ENCODE data around the gene GDPD3.

Gene GDPD3

DNA sequence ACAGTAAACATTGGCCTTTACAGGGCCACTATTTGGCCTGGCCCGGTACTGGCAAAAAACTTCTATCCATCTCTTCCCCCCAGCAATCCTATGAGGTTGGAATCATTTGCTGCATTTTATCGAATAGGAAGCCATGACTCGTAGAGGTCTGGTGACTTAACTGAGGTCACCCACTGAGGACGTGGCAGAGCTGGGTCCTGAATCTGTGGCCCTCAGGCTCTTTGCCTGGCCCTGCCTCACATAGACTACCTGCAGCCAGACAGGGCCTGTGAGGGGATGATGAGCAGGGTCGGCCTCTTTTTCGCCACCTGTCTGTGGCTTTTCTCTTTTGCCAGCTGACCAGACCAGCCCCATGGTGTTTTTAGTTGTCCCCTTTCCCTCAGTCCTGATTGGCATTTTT, 35.7 kb downstream of the GDPD3 start:
- peak overlapping the region; percentile 38 to 86 for H3K9ac ChIP-seq (ENCODE audit: low read depth in 1 of 2, low read length in 2 of 2)
- peaks cover 26 to 29% of the 10 kb centered on the region in 2 donors for H3K4me1 ChIP-seq (ENCODE audit: control insufficient read depth in 1 of 2, insufficient read depth in 2 of 2, low read length in 2 of 2)
- peaks cover 16 to 45% of the 10 kb centered on the region in 2 donors for H3K36me3 ChIP-seq (ENCODE audit: control insufficient read depth in 1 of 2, insufficient read depth in 2 of 2, low read length in 2 of 2)
- H3K27me3 ChIP-seq (ENCODE audit: control insufficient read depth in 1 of 2, insufficient read depth in 2 of 2, low read length in 2 of 2): no peaks in the 10 kb centered on the region
- H3K4me3 ChIP-seq (ENCODE audit: low read depth in 1 of 2, low read length in 2 of 2): peak overlapping the region; percentile 76 to 94
- no peak overlapping the region for H3K27ac ChIP-seq (ENCODE audit: low read depth, low read length)
- H3K9me3 ChIP-seq (ENCODE audit: control insufficient read depth in 1 of 2, low read length in 2 of 2): no peaks in the 10 kb centered on the region

DNA sequence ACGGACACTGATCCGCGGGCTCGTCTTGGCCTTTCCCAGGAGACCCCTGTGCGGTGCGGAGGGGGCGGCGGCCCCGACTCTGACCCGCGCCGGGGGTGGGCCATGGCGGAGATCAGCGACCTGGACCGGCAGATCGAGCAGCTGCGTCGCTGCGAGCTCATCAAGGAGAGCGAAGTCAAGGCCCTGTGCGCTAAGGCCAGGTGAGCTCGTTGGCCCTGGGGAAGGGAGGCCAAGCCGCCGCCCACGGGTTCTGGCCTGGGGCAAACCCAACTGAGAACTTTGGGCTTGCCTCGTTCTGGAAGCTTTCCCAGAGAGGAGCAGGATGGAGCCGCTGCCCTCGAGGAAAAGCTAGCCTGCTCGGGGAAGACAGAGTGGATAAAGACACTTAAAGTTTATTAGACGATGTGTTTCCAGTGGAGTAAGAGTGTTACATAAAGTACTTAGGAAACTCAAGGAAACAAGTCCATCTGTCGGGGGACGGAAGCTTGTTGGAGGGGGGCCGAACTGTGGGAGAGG, 37.0 kb downstream of the GDPD3 start:
- H3K9me3 ChIP-seq (ENCODE audit: control insufficient read depth in 1 of 2, low read length in 2 of 2): no peaks in the 10 kb centered on the region
- H3K27me3 ChIP-seq (ENCODE audit: control insufficient read depth in 1 of 2, insufficient read depth in 2 of 2, low read length in 2 of 2): no peaks in the 10 kb centered on the region
- H3K36me3 ChIP-seq (ENCODE audit: control insufficient read depth in 1 of 2, insufficient read depth in 2 of 2, low read length in 2 of 2): peaks cover 16 to 47% of the 10 kb centered on the region in 2 donors
- peak overlapping the region; percentile 83 for H3K27ac ChIP-seq (ENCODE audit: low read depth, low read length)
- peak overlapping the region; percentile 76 to 94 for H3K4me3 ChIP-seq (ENCODE audit: low read depth in 1 of 2, low read length in 2 of 2)
- H3K4me1 ChIP-seq (ENCODE audit: control insufficient read depth in 1 of 2, insufficient read depth in 2 of 2, low read length in 2 of 2): peaks cover 26 to 29% of the 10 kb centered on the region in 2 donors
- peak overlapping the region; percentile 86 to 94 for H3K9ac ChIP-seq (ENCODE audit: low read depth in 1 of 2, low read length in 2 of 2)

DNA sequence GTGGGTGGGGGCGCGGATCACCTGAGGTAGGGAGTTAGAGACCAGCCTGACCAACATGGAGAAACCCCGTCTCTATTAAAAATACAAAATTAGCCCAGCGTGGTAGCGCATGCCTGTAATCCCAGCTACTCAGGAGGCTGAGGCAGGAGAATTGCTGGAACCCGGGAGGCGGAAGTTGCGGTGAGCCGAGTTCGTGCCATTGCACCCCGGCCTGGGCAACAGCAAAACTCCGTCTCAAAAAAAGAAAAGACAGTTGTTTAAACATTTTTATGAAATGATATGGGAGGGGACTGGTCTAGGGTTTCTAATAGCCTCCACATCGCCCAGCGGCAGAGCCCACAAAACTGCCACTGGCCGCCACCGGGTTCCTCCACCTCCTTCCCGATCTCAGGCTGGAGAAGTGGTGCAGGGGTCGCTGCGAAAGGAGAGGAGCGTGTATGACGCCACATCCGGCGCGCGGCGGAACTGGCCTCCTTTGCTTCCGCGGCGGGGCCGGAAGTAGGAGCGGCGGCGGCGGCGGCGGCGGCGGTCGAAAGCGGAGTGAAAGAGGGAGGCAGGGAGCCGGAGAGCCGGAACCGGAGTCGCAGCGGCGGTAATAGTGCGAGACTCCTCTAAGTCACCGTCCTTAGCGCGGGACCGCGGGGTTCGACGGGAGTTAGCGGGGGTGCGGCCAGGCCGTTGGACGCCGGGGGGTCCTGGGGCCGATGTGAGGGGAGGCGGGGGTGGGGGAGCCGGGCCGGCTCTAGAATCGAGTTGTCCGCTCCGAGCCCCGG, 37.6 kb downstream of the GDPD3 start, which contains the start of gene PPP4C:
PPP4C (plus strand) TSS at position 492 of the 773 bp plus-strand sequence. CDS start 384 bp downstream, outside the sequence.
- Histone ChIP-seq H3K36me3 (ENCODE audit: control insufficient read depth in 1 of 2, insufficient read depth in 2 of 2, low read length in 2 of 2) (peaks cover 17 to 47% of the 10 kb centered on the region in 2 donors), H3K4me1 (ENCODE audit: control insufficient read depth in 1 of 2, insufficient read depth in 2 of 2, low read length in 2 of 2) (peaks cover 22 to 29% of the 10 kb centered on the region in 2 donors), H3K9ac (ENCODE audit: low read depth in 1 of 2, low read length in 2 of 2) (peak within 1 kb of the TSS; percentile 86 to 94), H3K27me3 (ENCODE audit: control insufficient read depth in 1 of 2, insufficient read depth in 2 of 2, low read length in 2 of 2) (no peaks in the 10 kb centered on the region), H3K4me3 (ENCODE audit: low read depth in 1 of 2, low read length in 2 of 2) (peak within 1 kb of the TSS; percentile 76 to 94), H3K9me3 (ENCODE audit: control insufficient read depth in 1 of 2, low read length in 2 of 2) (no peaks in the 10 kb centered on the region), H3K27ac (ENCODE audit: low read depth, low read length) (peak within 1 kb of the TSS; percentile 83)

DNA sequence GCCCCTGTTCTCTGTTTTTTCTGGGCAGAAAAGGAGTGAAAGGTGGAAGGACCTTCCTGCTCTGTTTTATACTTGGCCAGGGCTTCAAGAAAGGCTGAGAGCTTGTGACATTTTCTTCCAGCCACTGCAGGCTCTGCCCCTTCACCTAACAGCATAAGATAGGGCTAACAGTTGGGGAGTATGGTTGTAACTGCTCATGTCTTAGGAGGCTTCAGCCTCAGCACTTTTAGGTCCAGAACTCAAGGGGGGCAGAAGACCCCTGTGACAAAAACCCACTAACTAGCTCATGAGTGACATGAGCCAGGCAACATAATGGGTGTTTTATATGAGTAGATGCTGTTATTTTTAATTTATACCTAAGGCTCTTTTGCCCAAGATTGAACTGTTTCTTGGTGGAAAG, 42.8 kb downstream of the GDPD3 start:
- Histone ChIP-seq H3K4me3 (ENCODE audit: low read depth in 1 of 2, low read length in 2 of 2) (no peak overlapping the region), H3K27ac (ENCODE audit: low read depth, low read length) (no peak overlapping the region), H3K4me1 (ENCODE audit: control insufficient read depth in 1 of 2, insufficient read depth in 2 of 2, low read length in 2 of 2) (peaks cover 22 to 27% of the 10 kb centered on the region in 2 donors), H3K9ac (ENCODE audit: low read depth in 1 of 2, low read length in 2 of 2) (no peak overlapping the region), H3K9me3 (ENCODE audit: control insufficient read depth in 1 of 2, low read length in 2 of 2) (no peaks in the 10 kb centered on the region), H3K36me3 (ENCODE audit: control insufficient read depth in 1 of 2, insufficient read depth in 2 of 2, low read length in 2 of 2) (peaks cover 33 to 55% of the 10 kb centered on the region in 2 donors), H3K27me3 (ENCODE audit: control insufficient read depth in 1 of 2, insufficient read depth in 2 of 2, low read length in 2 of 2) (no peaks in the 10 kb centered on the region)

DNA sequence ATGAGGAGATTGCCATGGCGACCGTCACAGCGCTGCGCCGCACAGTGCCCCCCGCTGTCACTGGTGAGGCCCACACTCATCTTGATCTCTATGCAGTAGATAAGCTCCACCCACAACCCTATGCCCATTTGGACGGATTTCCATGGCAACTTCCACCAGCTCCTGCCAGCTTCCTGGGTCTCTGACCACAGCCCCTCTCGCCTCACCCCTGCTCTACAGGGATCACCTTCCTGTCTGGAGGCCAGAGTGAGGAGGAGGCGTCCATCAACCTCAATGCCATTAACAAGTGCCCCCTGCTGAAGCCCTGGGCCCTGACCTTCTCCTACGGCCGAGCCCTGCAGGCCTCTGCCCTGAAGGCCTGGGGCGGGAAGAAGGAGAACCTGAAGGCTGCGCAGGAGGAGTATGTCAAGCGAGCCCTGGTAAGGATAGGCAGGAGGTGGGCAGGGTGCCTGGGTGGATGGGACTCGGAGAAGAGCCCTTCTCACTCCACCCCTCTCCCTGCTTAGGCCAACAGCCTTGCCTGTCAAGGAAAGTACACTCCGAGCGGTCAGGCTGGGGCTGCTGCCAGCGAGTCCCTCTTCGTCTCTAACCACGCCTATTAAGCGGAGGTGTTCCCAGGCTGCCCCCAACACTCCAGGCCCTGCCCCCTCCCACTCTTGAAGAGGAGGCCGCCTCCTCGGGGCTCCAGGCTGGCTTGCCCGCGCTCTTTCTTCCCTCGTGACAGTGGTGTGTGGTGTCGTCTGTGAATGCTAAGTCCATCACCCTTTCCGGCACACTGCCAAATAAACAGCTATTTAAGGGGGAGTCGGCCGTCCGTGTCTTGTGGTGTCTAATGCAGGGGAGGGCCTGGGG, 43.5 kb downstream of the GDPD3 start:
- peaks cover 22 to 27% of the 10 kb centered on the region in 2 donors for H3K4me1 ChIP-seq (ENCODE audit: control insufficient read depth in 1 of 2, insufficient read depth in 2 of 2, low read length in 2 of 2)
- no peak overlapping the region for H3K4me3 ChIP-seq (ENCODE audit: low read depth in 1 of 2, low read length in 2 of 2)

DNA sequence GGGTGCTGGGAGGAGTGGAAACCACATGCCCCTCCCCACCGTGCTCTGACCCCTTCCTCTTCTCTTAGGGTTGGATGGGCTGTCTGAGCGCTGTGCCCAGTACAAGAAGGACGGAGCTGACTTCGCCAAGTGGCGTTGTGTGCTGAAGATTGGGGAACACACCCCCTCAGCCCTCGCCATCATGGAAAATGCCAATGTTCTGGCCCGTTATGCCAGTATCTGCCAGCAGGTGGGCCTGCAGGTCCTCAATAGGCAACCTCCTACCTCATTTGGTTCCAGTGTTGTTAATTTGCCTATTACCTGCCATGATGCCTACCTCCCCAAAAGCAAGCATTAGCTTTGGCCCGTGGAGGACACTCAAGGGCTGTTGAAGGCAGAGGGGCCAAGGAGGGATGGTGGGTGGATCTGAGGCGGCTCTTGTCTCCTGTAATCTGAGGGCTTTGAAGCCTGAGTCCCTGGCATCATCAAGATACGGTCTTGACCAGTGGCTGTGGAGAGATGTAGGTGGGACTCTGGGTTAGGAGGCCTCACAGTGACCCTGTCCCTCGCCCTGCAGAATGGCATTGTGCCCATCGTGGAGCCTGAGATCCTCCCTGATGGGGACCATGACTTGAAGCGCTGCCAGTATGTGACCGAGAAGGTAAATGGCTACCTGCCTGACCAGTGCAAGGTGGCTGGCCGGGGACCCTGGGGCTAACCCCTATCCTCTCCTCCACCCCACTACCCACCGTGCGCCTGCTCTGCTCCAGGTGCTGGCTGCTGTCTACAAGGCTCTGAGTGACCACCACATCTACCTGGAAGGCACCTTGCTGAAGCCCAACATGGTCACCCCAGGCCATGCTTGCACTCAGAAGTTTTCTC, 44.4 kb downstream of the GDPD3 start:
- no peak overlapping the region for H3K27ac ChIP-seq (ENCODE audit: low read depth, low read length)
- H3K27me3 ChIP-seq (ENCODE audit: control insufficient read depth in 1 of 2, insufficient read depth in 2 of 2, low read length in 2 of 2): no peaks in the 10 kb centered on the region
- H3K4me3 ChIP-seq (ENCODE audit: low read depth in 1 of 2, low read length in 2 of 2): no peak overlapping the region
- no peak overlapping the region for H3K9ac ChIP-seq (ENCODE audit: low read depth in 1 of 2, low read length in 2 of 2)
- peaks cover 28 to 33% of the 10 kb centered on the region in 2 donors for H3K4me1 ChIP-seq (ENCODE audit: control insufficient read depth in 1 of 2, insufficient read depth in 2 of 2, low read length in 2 of 2)
- H3K36me3 ChIP-seq (ENCODE audit: control insufficient read depth in 1 of 2, insufficient read depth in 2 of 2, low read length in 2 of 2): peaks cover 33 to 55% of the 10 kb centered on the region in 2 donors
- no peaks in the 10 kb centered on the region for H3K9me3 ChIP-seq (ENCODE audit: control insufficient read depth in 1 of 2, low read length in 2 of 2)

More for the DNA sequence above, 43.5 kb downstream of the GDPD3 start:
- Histone ChIP-seq H3K9ac (ENCODE audit: low read depth in 1 of 2, low read length in 2 of 2) (no peak overlapping the region), H3K36me3 (ENCODE audit: control insufficient read depth in 1 of 2, insufficient read depth in 2 of 2, low read length in 2 of 2) (peaks cover 33 to 55% of the 10 kb centered on the region in 2 donors), H3K27me3 (ENCODE audit: control insufficient read depth in 1 of 2, insufficient read depth in 2 of 2, low read length in 2 of 2) (no peaks in the 10 kb centered on the region), H3K9me3 (ENCODE audit: control insufficient read depth in 1 of 2, low read length in 2 of 2) (no peaks in the 10 kb centered on the region), H3K27ac (ENCODE audit: low read depth, low read length) (no peak overlapping the region)

DNA sequence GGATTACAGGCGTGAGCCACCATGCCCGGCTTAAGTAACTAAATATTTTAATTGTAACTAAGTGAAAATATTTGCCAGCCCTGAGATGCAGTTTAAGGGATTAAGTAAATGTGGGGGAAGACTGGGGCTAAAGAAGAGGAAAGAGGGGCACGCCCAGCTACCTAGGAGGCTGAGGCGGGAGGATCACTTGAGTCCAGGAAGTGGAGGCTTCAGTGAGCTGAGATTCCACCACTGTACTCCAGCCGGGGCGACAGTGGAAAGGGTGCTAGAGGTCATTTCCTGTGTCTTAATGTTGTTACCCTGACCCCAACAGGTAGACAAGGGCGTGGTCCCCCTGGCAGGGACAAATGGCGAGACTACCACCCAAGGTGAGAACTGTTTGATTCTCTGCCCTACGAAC, 45.0 kb downstream of the GDPD3 start:
- no peak overlapping the region for H3K4me3 ChIP-seq (ENCODE audit: low read depth in 1 of 2, low read length in 2 of 2)
- H3K9ac ChIP-seq (ENCODE audit: low read depth in 1 of 2, low read length in 2 of 2): no peak overlapping the region
- no peak overlapping the region for H3K27ac ChIP-seq (ENCODE audit: low read depth, low read length)
- H3K27me3 ChIP-seq (ENCODE audit: control insufficient read depth in 1 of 2, insufficient read depth in 2 of 2, low read length in 2 of 2): no peaks in the 10 kb centered on the region
- H3K4me1 ChIP-seq (ENCODE audit: control insufficient read depth in 1 of 2, insufficient read depth in 2 of 2, low read length in 2 of 2): peaks cover 34 to 40% of the 10 kb centered on the region in 2 donors
- no peaks in the 10 kb centered on the region for H3K9me3 ChIP-seq (ENCODE audit: control insufficient read depth in 1 of 2, low read length in 2 of 2)
- peaks cover 33 to 55% of the 10 kb centered on the region in 2 donors for H3K36me3 ChIP-seq (ENCODE audit: control insufficient read depth in 1 of 2, insufficient read depth in 2 of 2, low read length in 2 of 2)

DNA sequence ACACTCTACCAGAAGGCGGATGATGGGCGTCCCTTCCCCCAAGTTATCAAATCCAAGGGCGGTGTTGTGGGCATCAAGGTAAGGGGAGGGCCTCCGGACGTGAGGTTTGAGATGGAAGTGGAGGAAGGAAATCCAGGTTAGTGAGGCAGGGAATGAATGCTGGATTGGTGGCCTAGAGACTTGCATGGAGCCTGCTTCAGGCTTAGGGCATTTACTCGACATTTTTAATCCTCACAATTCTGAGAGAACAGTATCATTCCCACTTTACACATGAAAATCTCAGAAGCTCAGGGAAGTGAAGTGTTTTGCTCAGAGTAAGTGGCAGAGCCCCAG, 45.8 kb downstream of the GDPD3 start:
- H3K36me3 ChIP-seq (ENCODE audit: control insufficient read depth in 1 of 2, insufficient read depth in 2 of 2, low read length in 2 of 2): peaks cover 33 to 55% of the 10 kb centered on the region in 2 donors
- peak overlapping the region; percentile 99 to 100 for H3K9ac ChIP-seq (ENCODE audit: low read depth in 1 of 2, low read length in 2 of 2)
- H3K9me3 ChIP-seq (ENCODE audit: control insufficient read depth in 1 of 2, low read length in 2 of 2): no peaks in the 10 kb centered on the region
- H3K27me3 ChIP-seq (ENCODE audit: control insufficient read depth in 1 of 2, insufficient read depth in 2 of 2, low read length in 2 of 2): no peaks in the 10 kb centered on the region
- H3K4me3 ChIP-seq (ENCODE audit: low read depth in 1 of 2, low read length in 2 of 2): peak overlapping the region; percentile 82 to 95
- no peak overlapping the region for H3K27ac ChIP-seq (ENCODE audit: low read depth, low read length)
- peaks cover 35 to 43% of the 10 kb centered on the region in 2 donors for H3K4me1 ChIP-seq (ENCODE audit: control insufficient read depth in 1 of 2, insufficient read depth in 2 of 2, low read length in 2 of 2)

DNA sequence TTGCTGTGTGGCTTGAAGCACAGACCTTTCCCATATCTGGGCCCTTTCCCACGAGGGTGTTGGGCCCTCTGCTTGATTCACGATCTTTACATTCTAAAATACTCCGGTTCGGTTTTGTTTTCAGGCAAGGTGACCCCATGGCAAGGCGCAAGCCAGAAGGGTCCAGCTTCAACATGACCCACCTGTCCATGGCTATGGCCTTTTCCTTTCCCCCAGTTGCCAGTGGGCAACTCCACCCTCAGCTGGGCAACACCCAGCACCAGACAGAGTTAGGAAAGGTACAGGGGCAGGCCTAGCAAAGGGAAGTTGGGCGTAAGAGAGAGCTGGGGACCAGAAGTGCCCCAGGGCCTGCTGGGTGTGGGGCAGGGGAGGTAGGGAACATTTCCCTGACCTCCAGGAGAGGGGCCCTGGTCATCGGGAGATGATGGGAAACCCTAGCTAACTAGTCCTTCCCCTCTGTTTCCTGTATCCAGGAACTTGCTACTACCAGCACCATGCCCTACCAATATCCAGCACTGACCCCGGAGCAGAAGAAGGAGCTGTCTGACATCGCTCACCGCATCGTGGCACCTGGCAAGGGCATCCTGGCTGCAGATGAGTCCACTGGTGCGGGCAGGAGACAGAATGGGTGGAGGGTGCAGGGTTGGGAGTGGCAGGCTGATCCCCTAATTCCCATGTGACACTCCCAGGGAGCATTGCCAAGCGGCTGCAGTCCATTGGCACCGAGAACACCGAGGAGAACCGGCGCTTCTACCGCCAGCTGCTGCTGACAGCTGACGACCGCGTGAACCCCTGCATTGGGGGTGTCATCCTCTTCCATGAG, 46.4 kb downstream of the GDPD3 start:
- Histone ChIP-seq H3K27ac (ENCODE audit: low read depth, low read length) (peak overlapping the region; percentile 100), H3K27me3 (ENCODE audit: control insufficient read depth in 1 of 2, insufficient read depth in 2 of 2, low read length in 2 of 2) (no peaks in the 10 kb centered on the region), H3K9me3 (ENCODE audit: control insufficient read depth in 1 of 2, low read length in 2 of 2) (no peaks in the 10 kb centered on the region), H3K4me1 (ENCODE audit: control insufficient read depth in 1 of 2, insufficient read depth in 2 of 2, low read length in 2 of 2) (peaks cover 35 to 43% of the 10 kb centered on the region in 2 donors), H3K36me3 (ENCODE audit: control insufficient read depth in 1 of 2, insufficient read depth in 2 of 2, low read length in 2 of 2) (peaks cover 33 to 50% of the 10 kb centered on the region in 2 donors), H3K4me3 (ENCODE audit: low read depth in 1 of 2, low read length in 2 of 2) (peak overlapping the region; percentile 82 to 95), H3K9ac (ENCODE audit: low read depth in 1 of 2, low read length in 2 of 2) (peak overlapping the region; percentile 99 to 100)

All from duodenal mucosa (tissue), 2 donors.